DMS153 (cell line): ENCODE measurements around the gene LCE6A.

Experiments used
- DNase-seq: peaks from one replicate; lab custom pipeline; 2025; lab: John Stamatoyannopoulos, UW

The LCE6A gene

DNA sequence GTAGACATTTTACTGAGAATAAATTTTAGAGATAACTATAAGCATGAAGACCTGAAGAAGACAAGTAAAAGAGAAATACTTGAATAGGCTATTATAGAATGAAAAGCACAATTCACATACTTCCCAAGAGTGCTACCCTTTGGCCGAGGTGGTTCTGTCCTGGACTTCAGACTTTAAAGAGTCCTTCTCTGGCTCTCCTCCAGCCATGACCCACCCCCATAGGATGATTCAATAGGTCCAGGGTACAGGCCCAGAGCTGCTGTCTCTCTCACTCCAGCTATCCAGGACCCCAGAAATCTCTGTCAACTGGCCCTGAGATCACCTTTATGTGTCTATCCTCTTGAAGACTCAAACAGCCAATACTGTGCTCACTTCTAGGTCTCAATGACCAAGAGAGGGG lies 34.2 kb downstream of the LCE6A start:
- DNase-seq = no peak

DNA sequence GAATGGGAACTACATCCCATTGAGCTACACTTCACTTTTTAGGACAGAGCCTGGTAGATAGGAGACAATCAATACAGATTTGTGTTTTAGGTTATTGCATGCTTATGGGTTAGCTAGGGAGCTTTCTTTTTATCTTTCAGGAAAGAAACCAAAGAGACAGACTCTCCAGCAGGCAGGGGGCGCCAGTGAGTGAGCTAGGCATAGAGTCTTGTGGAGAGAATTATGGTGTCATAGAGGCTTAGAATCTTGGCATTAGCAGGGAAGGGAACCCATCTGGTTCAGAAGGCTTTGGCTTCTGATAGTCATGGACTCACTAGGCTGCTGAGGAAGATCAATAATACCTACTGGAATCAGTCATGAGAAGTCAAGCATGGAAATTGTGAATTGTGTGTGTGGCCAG lies 35.4 kb downstream of the LCE6A start, which contains the start of gene SMCP:
Gene SMCP (plus strand): TSS at position 281 of the 400 bp plus-strand sequence. CDS start 6,101 bp downstream, outside the sequence.
- no peak for DNase-seq

DNA sequence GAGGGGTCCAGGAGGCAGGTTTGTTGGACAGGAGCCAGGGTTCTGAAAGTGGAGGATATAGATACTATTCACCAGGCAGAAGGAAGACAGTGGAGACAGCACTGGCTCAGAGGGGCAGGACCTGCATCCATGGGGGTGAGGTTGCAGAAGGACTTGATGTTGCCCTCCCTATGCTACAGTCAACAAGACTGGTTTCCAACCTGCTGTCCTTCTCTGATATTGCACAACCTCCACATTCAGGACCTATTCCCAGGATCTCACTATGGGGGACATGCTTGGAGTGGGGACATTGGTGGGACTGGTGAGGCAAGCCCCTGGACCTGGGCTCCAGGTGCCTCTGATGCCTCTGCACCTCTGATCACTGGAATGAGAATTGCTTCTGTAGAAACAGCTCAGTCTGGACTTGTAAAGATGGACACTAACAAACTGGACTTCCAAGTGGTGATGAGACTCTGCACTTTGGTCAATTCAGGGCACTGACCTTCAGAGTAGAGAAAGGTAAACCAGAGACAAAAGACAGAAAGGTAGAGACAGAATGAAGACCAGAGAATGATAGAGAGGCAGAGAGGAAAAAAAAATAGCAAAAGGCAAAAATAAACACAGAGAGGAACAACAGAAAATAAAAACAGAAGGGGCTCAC lies 37.0 kb downstream of the LCE6A start:
- DNase-seq = no peak

DNA sequence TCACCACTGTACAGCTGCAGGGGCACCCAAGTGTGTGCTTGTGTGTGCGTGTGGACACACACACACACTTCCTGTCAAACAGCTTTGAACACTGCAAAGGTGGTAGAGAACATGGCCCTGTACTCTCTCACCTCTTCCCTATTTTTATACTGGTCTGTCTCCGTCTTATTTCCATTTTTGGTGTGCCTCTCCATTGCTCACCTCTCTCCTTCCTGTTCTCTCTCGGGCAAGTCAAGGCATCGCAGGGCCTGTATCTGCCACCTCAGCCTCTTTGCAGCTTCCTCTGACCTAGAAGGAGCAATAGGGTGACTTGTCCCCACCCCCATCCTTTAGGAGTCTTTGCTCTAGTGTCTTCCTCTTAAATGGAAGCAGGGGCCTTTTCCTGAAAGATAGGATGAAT lies 37.7 kb downstream of the LCE6A start:
- no peak for DNase-seq

DNA sequence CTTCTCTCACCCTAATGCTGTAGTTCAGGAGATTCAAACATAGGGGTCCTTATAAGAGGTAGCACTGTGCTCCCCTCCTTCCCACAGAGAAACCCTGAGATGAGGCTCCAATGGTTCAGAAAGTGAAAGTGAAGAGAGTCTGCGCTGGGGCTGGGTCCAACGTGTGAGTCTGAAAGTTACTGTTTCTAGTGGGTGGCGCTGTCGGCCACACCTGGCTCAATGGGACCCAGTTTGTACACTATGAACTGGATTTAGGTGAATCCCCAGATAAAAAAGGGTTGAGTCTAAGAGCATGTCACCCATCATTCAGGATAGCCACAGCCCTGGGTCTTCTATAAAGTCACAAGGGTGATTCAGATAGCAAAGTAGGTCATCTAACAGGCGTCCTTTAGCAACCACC lies 38.3 kb downstream of the LCE6A start:
- no peak for DNase-seq

DNA sequence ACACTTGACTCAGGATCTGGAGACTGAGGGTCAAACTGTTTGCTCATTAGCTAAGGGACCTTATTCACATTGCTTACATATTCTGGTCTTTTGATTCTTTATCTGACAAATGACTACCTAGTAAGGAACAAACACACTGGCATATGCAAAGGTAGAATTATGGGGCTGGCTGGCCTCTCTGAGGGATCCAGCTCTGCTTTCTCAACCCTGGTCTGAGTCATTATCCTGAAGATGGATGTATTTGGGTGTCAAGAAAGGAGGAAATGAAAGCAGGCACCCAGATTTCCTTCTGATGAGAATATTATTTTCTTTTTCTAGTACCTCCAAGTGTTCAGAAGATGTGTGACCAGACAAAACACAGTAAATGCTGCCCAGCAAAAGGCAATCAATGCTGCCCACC lies 41.4 kb downstream of the LCE6A start:
- no peak for DNase-seq

DNA sequence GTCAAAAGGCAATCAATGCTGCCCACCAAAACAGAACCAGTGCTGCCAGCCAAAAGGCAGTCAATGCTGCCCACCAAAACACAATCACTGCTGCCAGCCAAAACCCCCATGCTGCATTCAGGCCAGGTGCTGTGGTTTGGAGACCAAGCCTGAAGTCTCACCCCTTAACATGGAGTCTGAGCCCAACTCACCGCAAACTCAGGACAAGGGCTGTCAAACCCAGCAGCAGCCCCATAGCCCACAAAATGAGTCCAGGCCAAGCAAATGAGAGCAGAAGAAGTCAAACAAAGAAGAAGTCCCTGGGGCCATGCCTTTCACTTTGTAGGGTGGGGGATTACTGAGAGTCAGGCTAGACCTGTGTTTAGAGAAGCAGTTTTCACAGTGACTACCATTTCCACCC lies 41.9 kb downstream of the LCE6A start:
- DNase-seq = no peak

DNA sequence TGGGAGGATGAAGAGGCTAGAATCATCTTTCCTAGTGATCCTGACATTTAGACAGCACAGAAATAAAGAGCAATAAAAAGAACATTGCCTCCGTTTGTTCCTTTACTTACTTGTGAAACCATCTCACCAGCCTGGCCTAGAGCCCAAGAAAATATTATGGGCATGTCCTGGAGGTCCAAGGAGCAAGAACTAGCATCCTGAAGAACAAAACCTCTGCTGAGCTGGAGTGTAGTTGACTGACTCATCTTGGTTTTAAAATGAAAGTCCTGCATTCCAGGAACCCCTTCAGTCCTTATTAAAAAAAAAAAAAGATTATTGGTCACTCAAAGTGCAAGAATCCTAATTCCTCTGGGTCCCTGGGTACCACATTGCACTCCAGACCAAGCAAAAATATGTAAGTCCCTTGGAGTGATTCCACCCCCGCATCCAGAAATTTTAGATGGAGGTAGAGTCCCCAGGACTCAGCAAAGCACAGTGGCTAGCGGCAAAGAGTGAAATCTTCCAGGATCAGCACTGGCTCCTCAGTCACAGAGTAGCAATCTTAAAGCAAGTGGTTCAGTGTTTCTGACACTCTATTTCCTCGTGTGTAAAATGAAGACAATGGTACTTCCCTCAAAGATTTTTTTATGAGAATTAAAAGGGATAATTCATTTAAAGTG lies 42.4 kb downstream of the LCE6A start:
- DNase-seq = no peak

DNA sequence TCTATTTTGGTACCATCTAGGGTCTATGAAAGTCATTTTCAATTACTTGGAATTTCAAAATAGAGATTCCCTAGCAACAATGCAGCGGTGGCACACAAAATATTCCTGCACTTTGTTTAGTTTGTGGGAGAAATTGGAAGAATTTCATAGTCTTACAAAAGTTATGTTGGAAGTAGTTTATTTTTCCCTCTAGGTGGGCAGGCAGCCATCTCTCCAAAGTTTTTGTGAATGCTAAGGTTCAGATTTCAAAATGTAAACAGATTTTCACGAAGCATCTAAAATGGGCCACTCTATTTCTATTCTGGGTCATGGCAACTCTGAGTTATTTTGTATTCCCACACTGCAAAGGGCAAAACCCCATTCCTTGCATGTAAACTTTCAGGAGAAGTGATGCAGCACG lies 43.4 kb downstream of the LCE6A start:
- DNase-seq = no peak

DNA sequence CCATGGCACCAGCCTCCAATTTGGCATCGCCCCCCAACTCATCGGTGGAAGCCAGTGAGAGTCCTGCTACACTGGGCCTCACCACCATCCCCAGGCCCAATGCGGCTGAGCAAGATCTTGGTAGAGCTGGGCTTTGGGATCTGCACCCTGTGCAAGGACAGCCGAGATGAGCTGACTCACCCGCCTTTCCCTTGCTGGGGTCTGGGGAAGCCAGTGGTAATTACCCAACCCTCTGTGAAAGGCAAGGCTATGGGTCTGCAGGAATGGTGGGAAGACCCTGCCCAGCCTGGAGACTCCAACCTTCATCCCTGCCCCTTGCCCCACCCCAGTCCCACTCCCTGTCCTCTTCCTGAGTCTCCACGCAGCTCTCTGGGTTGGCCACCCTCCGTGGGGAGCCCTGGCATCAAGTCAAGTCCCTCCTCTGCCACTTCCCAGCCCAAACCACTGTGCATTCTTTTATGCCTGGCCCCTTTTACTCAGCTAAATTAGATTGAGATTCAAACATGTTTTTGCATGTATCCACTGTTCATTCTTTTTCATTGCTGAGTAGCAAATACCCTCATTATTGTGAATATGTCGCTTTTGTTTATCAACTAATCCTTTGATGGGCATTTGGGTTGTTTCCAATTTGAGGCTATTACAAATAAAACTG lies 44.2 kb downstream of the LCE6A start:
- DNase-seq = no peak

DNA sequence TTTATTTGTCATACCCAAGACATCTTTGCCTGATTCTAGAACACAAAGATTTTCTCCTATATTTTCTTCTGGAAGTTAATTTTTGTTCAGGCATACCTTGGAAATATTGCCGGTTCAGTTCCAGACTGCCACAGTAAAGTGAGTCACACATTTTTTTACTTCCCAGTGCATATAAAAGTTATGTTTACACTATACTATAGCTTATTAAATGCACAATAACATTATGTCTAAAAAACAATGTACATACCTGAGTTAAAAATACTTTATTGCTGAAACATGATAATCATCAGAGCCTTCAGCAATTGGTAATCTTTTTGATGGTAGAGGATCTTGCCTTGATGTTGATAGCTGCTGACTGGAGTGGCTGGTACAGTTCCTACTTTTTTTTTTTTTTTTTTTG lies 45.5 kb downstream of the LCE6A start:
- no peak for DNase-seq
